IgD-negative memory B cell (primary cell): ENCODE measurements around the gene HARBI1. TPM values are rescaled to one million over a fixed set of nuclear protein-coding genes. Genes with fewer than 3 reads are reported as not detected.

Experiments
- H3K27ac Mint-ChIP-seq, 3 donors: one replicate each; pipeline ENCODE4 v1.8.0; 2020 to 2022; ENCODE audit warnings: mild to moderate bottlenecking in 3 of 3, mixed read lengths in 3 of 3, moderate library complexity in 1 of 3
- H3K27me3 Mint-ChIP-seq: one replicate; pipeline ENCODE4 v1.8.0; 2021; ENCODE audit warnings: mixed read lengths
- H3K36me3 Mint-ChIP-seq: one replicate; pipeline ENCODE4 v1.8.0; 2020; ENCODE audit warnings: mild to moderate bottlenecking, mixed read lengths
- H3K4me1 Mint-ChIP-seq, 3 donors: one replicate each; pipeline ENCODE4 v1.8.0; 2020 to 2022; ENCODE audit warnings: mixed read lengths in 3 of 3, mild to moderate bottlenecking in 1 of 3
- H3K4me3 Mint-ChIP-seq, 4 donors: one replicate each; pipeline ENCODE4 v1.8.0; 2020 to 2022; ENCODE audit warnings: mild to moderate bottlenecking in 4 of 4, mixed read lengths in 4 of 4, moderate library complexity in 3 of 4
- H3K9me3 Mint-ChIP-seq, 3 donors: one replicate each; pipeline ENCODE4 v1.8.0; 2020 to 2021; ENCODE audit warnings: mixed read lengths in 3 of 3, mild to moderate bottlenecking in 1 of 3
- polyA plus RNA-seq: library from polyadenylated mRNA; unstranded; fragments of 300-500 nt; fragmentation: Illumina TruSeq; gene quantifications from one replicate; pipeline ENCODE4 v1.2.3, GENCODE V29; 2021

Gene HARBI1
- polyA plus RNA-seq, 1 donor from 2014 or later, result 6.9 TPM

DNA sequence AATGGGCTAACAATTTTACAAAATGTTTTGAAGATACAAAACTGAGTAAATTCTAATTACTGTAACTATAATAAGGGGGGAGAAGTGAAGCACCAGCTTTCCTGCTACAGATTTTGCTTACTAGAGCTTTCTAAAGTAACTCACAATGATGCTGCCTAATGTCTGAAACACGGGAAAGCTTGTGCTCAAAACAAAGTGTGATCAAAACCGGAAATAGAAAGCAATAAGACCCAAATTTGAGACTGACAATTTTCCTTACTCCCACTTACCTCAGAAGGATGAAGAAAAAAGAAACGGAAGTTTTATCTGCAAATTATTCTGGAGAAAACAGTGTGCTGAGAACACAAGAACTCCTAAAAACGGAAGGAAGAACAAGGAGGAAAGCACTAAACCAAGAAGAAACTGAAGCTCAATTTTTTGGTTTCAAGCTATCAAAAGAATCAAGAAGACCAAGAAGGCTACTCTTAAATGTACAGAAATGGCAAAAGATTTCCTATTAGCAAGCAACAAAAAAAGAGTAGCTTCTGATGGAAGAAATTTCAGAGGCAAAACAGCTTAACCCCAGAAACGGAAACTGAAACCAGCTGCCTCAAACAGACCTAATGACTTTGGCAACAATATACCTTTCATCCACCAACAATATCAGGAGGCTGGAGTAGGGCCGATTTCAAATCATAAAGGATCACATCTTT is 56.6 kb downstream of the HARBI1 start:
- H3K27me3 Mint-ChIP-seq, result no peaks in the 10 kb centered on the region
- H3K27ac Mint-ChIP-seq, result peak overlapping the region; percentile 33 to 84 (median 81)
- peak overlapping the region; percentile 71 to 92 (median 84) for H3K4me3 Mint-ChIP-seq
- no peaks in the 10 kb centered on the region for H3K9me3 Mint-ChIP-seq
- H3K4me1 Mint-ChIP-seq, result peaks cover 33 to 49% (median 41%) of the 10 kb centered on the region in 3 donors
- peaks cover 4% of the 10 kb centered on the region for H3K36me3 Mint-ChIP-seq

GRCh38 chr11:46559815-46560214 is 57.2 kb downstream of the HARBI1 start:
- H3K27me3 Mint-ChIP-seq, result no peaks in the 10 kb centered on the region
- H3K4me1 Mint-ChIP-seq, result peaks cover 37 to 54% (median 46%) of the 10 kb centered on the region in 3 donors
- H3K9me3 Mint-ChIP-seq, result no peaks in the 10 kb centered on the region
- peak overlapping the region in 2 of 4 donors; percentile 23 to 90 for H3K4me3 Mint-ChIP-seq
- H3K36me3 Mint-ChIP-seq, result peaks cover 4% of the 10 kb centered on the region
- H3K27ac Mint-ChIP-seq, result peak overlapping the region; percentile 1 to 81 (median 33)

DNA sequence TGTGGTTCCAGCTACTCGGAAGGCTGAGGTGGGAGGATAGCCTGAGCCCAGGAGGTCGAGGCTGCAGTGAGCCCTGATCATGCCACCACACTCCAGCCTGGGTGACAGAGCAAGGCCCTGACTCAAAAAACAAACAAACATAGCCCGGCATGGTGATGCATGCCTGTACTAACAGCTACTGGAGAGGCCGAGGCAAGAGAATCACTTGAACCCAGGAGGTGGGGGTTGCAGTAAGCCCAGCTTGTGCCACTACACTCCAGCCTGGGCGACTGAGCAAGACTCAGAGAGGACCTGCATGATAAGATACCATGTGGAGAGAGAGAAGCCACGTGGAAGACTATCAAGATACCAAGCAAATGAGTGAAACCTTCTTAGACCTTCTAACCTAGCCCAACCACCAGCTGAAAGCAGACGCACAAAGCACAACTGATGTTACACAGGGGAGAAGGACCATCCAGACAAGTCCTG is 59.3 kb downstream of the HARBI1 start:
- Mint-ChIP-seq H3K36me3 (peaks cover 7% of the 10 kb centered on the region), H3K4me3 (no peak overlapping the region), H3K4me1 (peaks cover 43 to 60% (median 49%) of the 10 kb centered on the region in 3 donors), H3K27ac (no peak overlapping the region), H3K27me3 (no peaks in the 10 kb centered on the region), H3K9me3 (no peaks in the 10 kb centered on the region)

DNA sequence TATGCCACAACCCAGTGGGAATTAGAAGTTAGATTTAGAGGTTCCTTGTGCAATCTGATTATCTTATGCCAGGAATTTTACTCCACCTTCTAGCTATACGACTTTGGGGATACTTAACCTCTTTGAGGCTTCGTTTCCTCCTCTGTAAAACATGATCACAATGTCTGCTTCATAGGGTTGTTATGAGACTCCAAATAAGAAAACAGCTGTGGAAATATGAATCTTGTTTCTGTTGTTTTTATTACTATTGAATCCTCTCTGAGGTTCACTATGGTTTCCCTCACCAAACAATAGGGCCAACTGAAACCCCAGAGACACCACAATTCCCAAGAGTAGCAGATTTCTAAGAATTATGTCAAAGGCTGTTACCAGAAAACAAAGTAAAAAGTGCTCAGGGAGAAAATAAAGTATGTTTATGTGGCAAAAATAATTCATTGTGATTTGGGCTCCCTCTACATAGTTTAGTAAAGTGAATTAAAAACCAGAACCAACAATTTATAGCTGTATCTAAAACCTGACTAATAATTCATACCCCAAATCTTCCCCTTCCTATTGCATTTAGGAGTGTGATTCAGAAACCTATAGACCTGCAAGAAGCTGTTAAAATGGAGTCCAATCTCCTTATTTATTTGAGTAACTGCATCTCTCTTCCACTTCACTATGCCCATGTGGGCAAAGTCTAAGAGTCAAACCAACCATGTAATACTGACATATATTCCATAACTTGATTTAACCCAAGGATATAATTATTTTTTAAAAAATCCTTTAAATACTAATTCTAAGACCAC is 61.6 kb downstream of the HARBI1 start:
- peak overlapping the region in 1 of 3 donors; percentile 5 for H3K27ac Mint-ChIP-seq
- H3K9me3 Mint-ChIP-seq, result no peaks in the 10 kb centered on the region
- peaks cover 30 to 44% (median 34%) of the 10 kb centered on the region in 3 donors for H3K4me1 Mint-ChIP-seq
- peaks cover 7% of the 10 kb centered on the region for H3K36me3 Mint-ChIP-seq
- no peaks in the 10 kb centered on the region for H3K27me3 Mint-ChIP-seq
- peak overlapping the region in 1 of 4 donors; percentile 2 for H3K4me3 Mint-ChIP-seq

DNA sequence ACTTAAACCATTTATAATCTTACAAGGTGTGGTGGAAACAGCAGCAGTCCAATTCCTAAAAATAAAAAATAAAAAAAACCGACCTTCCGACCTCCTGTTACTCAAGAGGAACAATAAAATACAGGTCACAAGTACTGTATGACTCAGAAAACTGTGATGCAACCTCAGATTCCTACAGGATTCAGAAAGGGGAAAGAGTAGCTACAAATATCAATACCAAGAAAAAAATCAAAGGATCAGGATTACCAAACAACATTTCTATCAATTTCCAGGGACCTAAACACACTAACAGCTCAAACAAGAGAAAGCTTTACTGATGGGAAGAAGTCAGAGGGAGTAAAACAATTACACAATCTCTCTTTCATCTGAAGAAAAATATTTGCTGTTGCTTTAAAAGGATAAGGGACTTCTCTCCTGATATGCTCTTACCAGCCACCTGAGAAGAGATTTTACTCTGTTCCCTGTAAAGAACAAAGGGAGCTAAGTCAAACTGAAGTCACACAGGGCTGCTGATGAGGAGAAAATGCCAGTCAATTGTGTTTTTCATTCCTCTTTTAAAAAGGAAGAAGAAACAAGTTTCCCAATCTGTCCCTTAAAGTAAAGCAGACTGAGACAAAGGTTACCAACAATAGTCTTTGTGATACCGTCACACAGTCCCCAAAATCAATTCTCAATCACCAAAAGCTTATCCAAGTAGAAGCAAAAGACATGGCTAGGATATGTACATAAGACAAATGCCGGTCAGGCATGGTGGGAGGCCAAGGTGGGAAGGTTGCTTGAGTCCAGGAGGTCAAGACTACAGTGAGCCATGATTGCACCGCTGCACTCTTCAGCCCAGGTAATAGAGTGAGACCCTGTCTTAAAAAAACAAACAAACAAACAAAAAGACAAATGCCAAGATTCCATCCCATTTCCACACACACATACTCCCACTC is 62.5 kb downstream of the HARBI1 start:
- peak overlapping the region in 2 of 4 donors; percentile 31 to 86 for H3K4me3 Mint-ChIP-seq
- H3K4me1 Mint-ChIP-seq, result peaks cover 23 to 41% (median 31%) of the 10 kb centered on the region in 3 donors
- peaks cover 7% of the 10 kb centered on the region for H3K36me3 Mint-ChIP-seq
- H3K9me3 Mint-ChIP-seq, result no peaks in the 10 kb centered on the region
- no peaks in the 10 kb centered on the region for H3K27me3 Mint-ChIP-seq
- no peak overlapping the region for H3K27ac Mint-ChIP-seq

DNA sequence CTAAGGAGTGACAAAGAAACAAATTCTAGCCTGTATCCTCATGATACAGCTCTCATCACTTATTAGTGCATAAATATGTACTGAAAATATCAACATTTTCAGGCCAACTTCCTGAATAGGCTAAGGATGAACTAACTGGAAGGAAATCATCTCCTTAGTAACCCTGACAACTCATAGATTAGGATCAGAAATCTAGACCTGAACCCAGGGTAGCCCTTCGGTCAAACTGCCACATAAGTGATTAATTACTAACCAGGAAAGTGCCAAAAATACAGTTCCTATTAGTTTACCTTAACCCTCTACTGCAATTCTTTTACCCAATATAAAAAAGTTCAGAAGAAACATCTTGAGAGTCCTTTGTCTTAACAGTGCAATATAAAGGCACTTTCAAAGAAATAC is 63.2 kb downstream of the HARBI1 start:
- Mint-ChIP-seq H3K27ac (no peak overlapping the region), H3K36me3 (peaks cover 4% of the 10 kb centered on the region), H3K4me3 (peak overlapping the region in 1 of 4 donors; percentile 31), H3K4me1 (peaks cover 19 to 45% (median 29%) of the 10 kb centered on the region in 3 donors), H3K9me3 (no peaks in the 10 kb centered on the region), H3K27me3 (no peaks in the 10 kb centered on the region)

Other genes with a start within 250 kb of the HARBI1 start
- 0.60 TPM for gene MDK, start 235.6 kb downstream of the HARBI1 start, polyA plus RNA-seq
- 0.29 TPM for gene CHRM4, start 225.5 kb downstream of the HARBI1 start, polyA plus RNA-seq
- 9.1 TPM for gene AMBRA1, start 23.2 kb downstream of the HARBI1 start, polyA plus RNA-seq
- 55.7 TPM for gene ATG13, start 326 bp upstream of the HARBI1 start, polyA plus RNA-seq
- 42.6 TPM for gene ARHGAP1, start 83.4 kb upstream of the HARBI1 start, polyA plus RNA-seq
- 12.4 TPM for gene ZNF408, start 83.8 kb upstream of the HARBI1 start, polyA plus RNA-seq
- gene F2, start 102.0 kb upstream of the HARBI1 start, polyA plus RNA-seq, result not detected
- gene CKAP5, start 229.1 kb upstream of the HARBI1 start, polyA plus RNA-seq, result 10.3 TPM